Kidney (tissue), 14 donors: ENCODE data around the gene CNTNAP1. TPM values are rescaled to one million over a fixed set of nuclear protein-coding genes. Genes with fewer than 3 reads are reported as not detected.
"Not testable (repeated sequence)": the region's sequence is repeated elsewhere in the genome, so short reads cannot be mapped to it uniquely, and the experiment has no call there.

Experiments
- DNase-seq, 5 donors: peaks; one replicate each; pipeline ENCODE4 v3.0.0-alpha.2; 2013 to 2020
- FAIRE-seq: peaks from 2 replicates; lab custom pipeline; 2012; peaks lifted over from hg19 to GRCh38; lab: Jason Lieb, UNC
- H3K27ac ChIP-seq, 2 donors: one replicate each; pipeline ENCODE4 v1.7.0; 2013; ENCODE audit warnings: low read depth in 2 of 2, low read length in 2 of 2, inconsistent platforms in 1 of 2
- H3K27me3 ChIP-seq: one replicate; pipeline ENCODE4 v1.7.1; 2013; ENCODE audit warnings: low read length, inconsistent platforms; ENCODE audit not compliant: control insufficient read depth, insufficient read depth
- H3K36me3 ChIP-seq, 3 donors: one replicate each; pipeline versions ENCODE4 v1.7.0 to v1.7.1; 2013; ENCODE audit warnings: low read length in 3 of 3, control low read depth in 1 of 3, inconsistent platforms in 1 of 3; ENCODE audit not compliant: insufficient read depth in 3 of 3, control insufficient read depth in 2 of 3
- H3K4me1 ChIP-seq, 3 donors: one replicate each; pipeline versions ENCODE4 v1.7.0 to v1.7.1; 2013; ENCODE audit warnings: low read length in 3 of 3, inconsistent platforms in 1 of 3, low read depth in 1 of 3; ENCODE audit not compliant: control insufficient read depth in 2 of 3, insufficient read depth in 2 of 3
- H3K4me3 ChIP-seq, 3 donors: one replicate each; pipeline versions ENCODE4 v1.7.0 to v1.8.1; 2013; ENCODE audit warnings: low read length in 3 of 3, control low read depth in 1 of 3, inconsistent platforms in 1 of 3
- H3K9ac ChIP-seq, 3 donors: one replicate each; pipeline versions ENCODE4 v1.7.0 to v1.7.1; 2013; ENCODE audit warnings: low read length in 3 of 3, control low read depth in 1 of 3, inconsistent platforms in 1 of 3
- H3K9me3 ChIP-seq, 3 donors: one replicate each; pipeline versions ENCODE4 v1.7.0 to v1.7.1; 2013; ENCODE audit warnings: low read length in 3 of 3, control low read depth in 1 of 3, inconsistent platforms in 1 of 3; ENCODE audit not compliant: control insufficient read depth in 2 of 3, insufficient read depth in 1 of 3
- intact Hi-C: fragments of 100-400 bp; cut with DNase I; formaldehyde crosslinking; loops from one replicate; pipeline ENCODE4 v1.11.1; 2022
- polyA plus RNA-seq: library from polyadenylated mRNA; stranded (reverse); fragments of 350-450 nt; fragmentation: Illumina TruSeq; extraction: RNeasy Lipid Tissue Mini Kit (QIAGEN cat#74804); gene quantifications from one replicate; pipeline ENCODE4 v1.2.3, GENCODE V29; 2014; ENCODE audit warnings: low read depth, low replicate concordance; ENCODE audit not compliant: insufficient read depth
- total RNA-seq: library from RNA; stranded (reverse); fragmentation: NEBNext Ultra II Directional; extraction: Animal tissue kit (Norgen Biotek cat#: 25700); gene quantifications from one replicate; pipeline ENCODE4 v1.2.1, GENCODE V29; 2021
- TF ChIP-seq, protein P1 (sequence below): IDR thresholded peaks from 3 replicates; pipeline ENCODE4 v1.5.1; 2012; ENCODE audit warnings: mild to moderate bottlenecking, moderate library complexity, borderline replicate concordance; ENCODE audit not compliant: insufficient read depth; ENCODE audit errors: extremely low read depth
- donor health status: control.
- donor health status: control.
- donor health status: control.
- donor health status: control.
- donor health status: control.
- donor health status: DM: yes; HTN: yes; CAD: no.
- donor health status: Normal renal cell carcinoma (clear cell type).

CNTNAP1 gene
- total and polyA plus RNA-seq, 2 donors from 2014 or later: 1.4 to 9.1 TPM

DNA sequence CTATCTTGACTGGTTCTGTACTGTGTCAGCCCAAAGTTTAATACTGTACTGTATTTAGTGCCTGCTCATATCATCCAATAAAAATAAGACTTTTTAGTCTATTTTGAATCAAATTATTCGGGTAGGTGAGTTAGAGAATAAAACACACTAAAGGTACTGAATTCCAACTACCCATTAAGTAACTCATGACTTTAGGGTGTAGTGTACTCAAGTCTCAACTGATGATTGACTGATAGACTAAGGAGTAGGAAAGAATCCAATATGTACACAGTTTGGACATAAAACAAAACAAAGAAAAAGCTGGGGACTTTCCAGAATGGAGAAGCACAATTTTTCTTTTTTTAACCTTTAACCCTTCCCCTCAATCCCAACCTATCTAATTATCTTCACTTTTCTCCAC is 58.4 kb downstream of the CNTNAP1 start:
- intact Hi-C loops: no loop called here
- no peak for DNase-seq
- TF ChIP-seq, protein P1, sequence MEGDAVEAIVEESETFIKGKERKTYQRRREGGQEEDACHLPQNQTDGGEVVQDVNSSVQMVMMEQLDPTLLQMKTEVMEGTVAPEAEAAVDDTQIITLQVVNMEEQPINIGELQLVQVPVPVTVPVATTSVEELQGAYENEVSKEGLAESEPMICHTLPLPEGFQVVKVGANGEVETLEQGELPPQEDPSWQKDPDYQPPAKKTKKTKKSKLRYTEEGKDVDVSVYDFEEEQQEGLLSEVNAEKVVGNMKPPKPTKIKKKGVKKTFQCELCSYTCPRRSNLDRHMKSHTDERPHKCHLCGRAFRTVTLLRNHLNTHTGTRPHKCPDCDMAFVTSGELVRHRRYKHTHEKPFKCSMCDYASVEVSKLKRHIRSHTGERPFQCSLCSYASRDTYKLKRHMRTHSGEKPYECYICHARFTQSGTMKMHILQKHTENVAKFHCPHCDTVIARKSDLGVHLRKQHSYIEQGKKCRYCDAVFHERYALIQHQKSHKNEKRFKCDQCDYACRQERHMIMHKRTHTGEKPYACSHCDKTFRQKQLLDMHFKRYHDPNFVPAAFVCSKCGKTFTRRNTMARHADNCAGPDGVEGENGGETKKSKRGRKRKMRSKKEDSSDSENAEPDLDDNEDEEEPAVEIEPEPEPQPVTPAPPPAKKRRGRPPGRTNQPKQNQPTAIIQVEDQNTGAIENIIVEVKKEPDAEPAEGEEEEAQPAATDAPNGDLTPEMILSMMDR: no peak
- no peak overlapping the region for H3K4me3 ChIP-seq
- no peaks in the 10 kb centered on the region for H3K27me3 ChIP-seq
- H3K4me1 ChIP-seq: peaks cover 2 to 12% (median 9%) of the 10 kb centered on the region in 3 donors
- FAIRE-seq: no peak
- no peaks in the 10 kb centered on the region for H3K36me3 ChIP-seq
- H3K9me3 ChIP-seq: no peaks in the 10 kb centered on the region
- no peak overlapping the region for H3K9ac ChIP-seq
- H3K27ac ChIP-seq: no peak overlapping the region

DNA sequence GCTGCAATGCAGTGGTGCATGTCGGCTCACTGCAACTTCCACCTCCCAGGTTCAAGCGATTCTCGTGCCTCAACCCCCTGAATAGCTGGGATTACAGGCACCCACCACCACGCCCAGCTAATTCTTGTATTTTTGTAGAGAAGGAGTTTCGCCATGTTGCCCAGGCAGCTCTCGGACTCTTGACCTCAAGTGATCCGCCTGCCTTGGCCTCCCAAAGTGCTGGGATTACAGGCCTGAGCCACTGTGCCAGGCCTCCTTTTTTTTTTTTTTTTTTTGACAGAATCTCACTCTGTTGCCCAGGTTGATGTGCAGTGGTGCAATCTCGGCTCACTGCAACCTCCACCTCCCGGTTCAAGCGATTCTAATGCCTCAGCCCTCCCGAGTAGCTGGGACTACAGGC is 60.6 kb downstream of the CNTNAP1 start:
- H3K4me3 ChIP-seq, H3K27me3 ChIP-seq, FAIRE-seq, H3K9ac ChIP-seq, H3K36me3 ChIP-seq, intact Hi-C loops, H3K9me3 ChIP-seq: not testable (repeated sequence)
- H3K27ac ChIP-seq: peak overlapping the region in 1 of 2 donors; percentile 8
- peaks cover 2 to 12% (median 9%) of the 10 kb centered on the region in 3 donors for H3K4me1 ChIP-seq
- DNase-seq: peak in 1 of 5 donors; percentile 16

DNA sequence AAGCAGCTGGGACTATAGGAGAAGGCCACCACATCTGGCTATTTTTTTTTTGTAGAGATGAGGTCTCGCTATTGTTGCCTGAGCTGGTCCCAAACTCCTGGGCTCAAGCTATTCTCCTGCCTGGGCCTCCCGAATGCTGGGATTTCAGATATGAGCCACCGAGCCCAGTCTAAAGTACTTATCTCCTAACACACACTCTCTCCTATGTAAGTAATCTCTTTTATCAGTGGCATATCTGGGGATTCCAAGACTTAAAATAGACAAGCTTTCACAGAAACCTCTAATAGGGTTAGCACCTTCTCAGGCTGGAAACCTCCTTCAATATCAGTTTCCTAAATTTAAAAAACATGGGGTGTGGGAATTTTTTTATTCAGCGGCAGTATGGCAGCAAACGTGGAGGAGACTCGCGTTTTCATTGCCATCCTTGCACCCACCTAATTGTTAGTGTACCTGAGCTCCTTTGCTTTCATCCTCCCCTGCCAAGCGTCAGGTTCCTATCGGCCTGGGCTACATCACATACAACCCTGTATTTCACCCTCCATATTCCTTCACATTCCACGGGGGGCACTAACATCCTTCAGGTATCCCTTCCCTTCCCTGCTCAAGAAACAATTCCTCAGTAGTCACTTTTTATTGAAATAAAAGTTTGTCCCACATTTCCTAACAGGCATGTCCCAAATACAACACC is 61.4 kb downstream of the CNTNAP1 start:
- Histone ChIP-seq H3K4me3 (peak overlapping the region; percentile 61 to 83 (median 73)), H3K9me3 (no peaks in the 10 kb centered on the region), H3K36me3 (no peaks in the 10 kb centered on the region), H3K9ac (peak overlapping the region; percentile 38 to 67 (median 47)), H3K27ac (peak overlapping the region; percentile 81 to 94), H3K27me3 (no peaks in the 10 kb centered on the region), H3K4me1 (peaks cover 2 to 12% (median 10%) of the 10 kb centered on the region in 3 donors)
- FAIRE-seq (no peak), DNase-seq (no peak)
- TF ChIP-seq, protein P1: no peak
- intact Hi-C loops: no loop called here

DNA sequence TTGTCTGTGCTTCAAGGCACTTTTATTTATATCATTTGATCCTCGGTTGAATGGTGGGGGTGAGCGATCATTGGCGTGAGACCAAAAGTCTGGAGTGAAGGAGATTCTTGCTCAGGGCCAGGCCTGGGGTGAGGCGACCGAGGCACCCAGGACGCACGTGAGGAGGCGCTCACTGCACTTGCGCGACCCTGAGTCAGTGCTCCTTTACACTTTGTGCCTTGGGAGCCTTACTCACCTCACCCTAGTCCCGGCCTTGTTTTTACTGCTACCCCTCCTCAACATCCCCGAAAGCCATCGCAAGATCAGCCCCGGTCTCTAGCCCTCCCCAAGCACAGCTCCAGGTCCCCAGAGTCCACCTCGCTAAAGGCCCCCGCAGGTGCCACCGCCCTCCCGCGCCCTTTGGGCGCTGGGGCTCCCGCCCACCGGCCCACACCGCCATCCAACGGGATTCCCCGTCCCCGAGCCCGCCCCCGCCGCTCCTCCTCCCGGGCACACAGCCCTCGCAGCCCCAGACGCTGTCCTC is 62.0 kb downstream of the CNTNAP1 start:
- TF ChIP-seq, protein P1: no peak
- Histone ChIP-seq H3K36me3 (no peaks in the 10 kb centered on the region), H3K4me3 (peak overlapping the region; percentile 61 to 83 (median 73)), H3K27ac (peak overlapping the region; percentile 81 to 94), H3K9ac (peak overlapping the region; percentile 38 to 67 (median 47)), H3K4me1 (peaks cover 2 to 16% (median 16%) of the 10 kb centered on the region in 3 donors), H3K9me3 (no peaks in the 10 kb centered on the region), H3K27me3 (no peaks in the 10 kb centered on the region)
- intact Hi-C loops: no loop called here
- FAIRE-seq (no peak), DNase-seq (peak in 3 of 5 donors; percentile 75 to 93 (median 75))
